HepG2 (cell line): ENCODE measurements around the gene SKIC2. TPM values are rescaled to one million over a fixed set of nuclear protein-coding genes. Genes with fewer than 3 reads are reported as not detected.
A peak's percentile ranks its signal among the peaks of the same experiment; 100 is the strongest.

ENCODE experiments used
- CBFB ChIP-seq: sonication (generic); formaldehyde crosslinking; IDR thresholded peaks from 2 replicates; pipeline ENCODE4 v1.4.0; 2020; ENCODE audit warnings: missing genetic modification reagents
- CENPBD1 ChIP-seq: sonication (generic); formaldehyde crosslinking; IDR thresholded peaks from 2 replicates; pipeline ENCODE4 v1.8.0; 2022; ENCODE audit warnings: missing genetic modification reagents, low read depth, mild to moderate bottlenecking, borderline replicate concordance
- EHMT2 ChIP-seq: fragments of 200-600 bp; sonication (generic); IDR thresholded peaks from 2 replicates; pipeline ENCODE4 v1.7.0; 2017; ENCODE audit warnings: antibody characterized with exemption, low read depth, low read length, borderline replicate concordance
- ESRRA ChIP-seq: sonication (generic); formaldehyde crosslinking; IDR thresholded peaks from 2 replicates; pipeline ENCODE4 v1.5.1; 2020; ENCODE audit warnings: mild to moderate bottlenecking, low read depth, missing genetic modification reagents
- FOXA1 ChIP-seq, 2 experiments: fragments of 450-650 bp in 1 of 2; sonication (generic) in 1 of 2; formaldehyde crosslinking in 1 of 2; IDR thresholded peaks; 2 replicates each; pipeline versions ENCODE4 v1.4.0 to v1.6.1; 2016 to 2020; ENCODE audit warnings: missing genetic modification reagents in 1 of 2
- GABPA ChIP-seq, 2 experiments: IDR thresholded peaks; 2 replicates each; pipeline ENCODE4 v1.6.1; 2011 to 2016; ENCODE audit warnings: low read depth in 2 of 2, low read length in 1 of 2, missing biosample characterization in 1 of 2, missing genetic modification characterization in 1 of 2
- HNF1B ChIP-seq: sonication (generic); formaldehyde crosslinking; IDR thresholded peaks from 2 replicates; pipeline ENCODE4 v1.5.1; 2020; ENCODE audit warnings: mild to moderate bottlenecking, moderate library complexity, missing genetic modification reagents
- HOXA3 ChIP-seq: sonication (generic); formaldehyde crosslinking; IDR thresholded peaks from 2 replicates; pipeline ENCODE4 v1.5.0; 2020; ENCODE audit warnings: missing genetic modification reagents
- KLF16 ChIP-seq, 2 experiments: sonication (generic) in 1 of 2; formaldehyde crosslinking in 1 of 2; IDR thresholded peaks; 2 replicates each; pipeline versions ENCODE4 v1.6.1 to v1.8.0; 2016 to 2023; ENCODE audit warnings: missing genetic modification reagents in 2 of 2, missing compliant biosample characterization in 1 of 2
- MTF1 ChIP-seq: sonication (generic); formaldehyde crosslinking; IDR thresholded peaks from 2 replicates; pipeline ENCODE4 v1.5.0; 2020; ENCODE audit warnings: missing genetic modification reagents
- PRDM15 ChIP-seq: sonication (generic); formaldehyde crosslinking; IDR thresholded peaks from 2 replicates; pipeline ENCODE4 v1.4.0; 2020; ENCODE audit warnings: missing genetic modification reagents
- SMAD9 ChIP-seq: sonication (generic); formaldehyde crosslinking; IDR thresholded peaks from 2 replicates; pipeline ENCODE4 v1.5.1; 2020; ENCODE audit warnings: mild to moderate bottlenecking, missing genetic modification reagents
- ZBTB33 ChIP-seq: sonication (generic); formaldehyde crosslinking; IDR thresholded peaks from 2 replicates; pipeline ENCODE4 v1.4.0; 2020; ENCODE audit warnings: missing genetic modification reagents
- ZEB1 ChIP-seq: IDR thresholded peaks from 2 replicates; pipeline ENCODE4 v1.6.1; 2012; ENCODE audit warnings: mild to moderate bottlenecking, low read depth, inconsistent platforms; ENCODE audit not compliant: insufficient replicate concordance
- ZNF3 ChIP-seq: IDR thresholded peaks from 2 replicates; pipeline ENCODE4 v1.7.0; 2017; ENCODE audit warnings: inconsistent platforms
- ZNF362 ChIP-seq: sonication (generic); formaldehyde crosslinking; IDR thresholded peaks from 2 replicates; pipeline ENCODE4 v1.4.0; 2020; ENCODE audit warnings: missing genetic modification reagents, mild to moderate bottlenecking, borderline replicate concordance
- ZNF589 ChIP-seq: sonication (generic); formaldehyde crosslinking; conservative IDR thresholded peaks from 2 replicates; pipeline ENCODE4 v1.8.0; 2022; ENCODE audit warnings: mild to moderate bottlenecking, moderate library complexity, missing genetic modification reagents
- ZNF639 ChIP-seq: conservative IDR thresholded peaks from 2 replicates; pipeline ENCODE4 v1.6.1; 2018; ENCODE audit warnings: missing genetic modification reagents
- polyA plus RNA-seq, 8 experiments: library from polyadenylated mRNA; depleted of rRNA in 3 of 8; stranded (reverse) in 7 of 8; unstranded in 1 of 8; fragments of >200 nt; fragmentation: Illumina TruSeq in 4 of 8; extraction: Trizol in 4 of 8; gene quantifications; 2 replicates each; pipeline versions ENCODE4 v1.2.1 to v1.2.3, GENCODE V29; 2011 to 2016; ENCODE audit warnings: low read depth in 4 of 8, missing spikeins in 1 of 8, mixed read lengths in 1 of 8; ENCODE audit not compliant: insufficient read depth in 1 of 8
- total RNA-seq, 5 experiments: library from RNA; depleted of rRNA; stranded (reverse); fragments of >200 nt; fragmentation: Illumina TruSeq; extraction: Trizol; gene quantifications; 2 replicates each; pipeline ENCODE4 v1.2.3, GENCODE V29; 2016; ENCODE audit warnings: low read depth in 1 of 5

The SKIC2 gene
- total and polyA plus RNA-seq, 2 of the 13 experiments (the other 11 are each of a cell fraction or from before 2014, with no cell fraction given): 67.1 to 68.4 TPM

- TF ChIP-seq HNF1B (peak; percentile 91), EHMT2 (no peak), MTF1 (CRISPR knock-in tag) (peak; percentile 47), ZBTB33 (peak; percentile 8; the same call in 1 of the 2 replicates), CBFB (peak; percentile 66), GABPA (IDR thresholded peaks at IDR 0.05; ENCODE audit: low read depth, low read length) (peak; percentile 78), GABPA (CRISPR knock-in tag; IDR thresholded peaks at IDR 0.05; ENCODE audit: low read depth) (peak; percentile 93), ESRRA (CRISPR knock-in tag) (peak; percentile 72), ZEB1 (no peak), ZNF362 (CRISPR knock-in tag) (no peak; the same call in 1 of the 2 replicates), ZNF3 (no peak), FOXA1 (IDR thresholded peaks at IDR 0.05) (no peak), FOXA1 (CRISPR knock-in tag; IDR thresholded peaks at IDR 0.05) (peak; percentile 68), KLF16 (CRISPR knock-in tag; IDR thresholded peaks at IDR 0.05) (peak; percentile 60 to 94; a peak in 2 of 4 replicates), SMAD9 (CRISPR knock-in tag) (no peak), ZNF589 (CRISPR knock-in tag) (peak; percentile 96), PRDM15 (no peak), HOXA3 (peak; percentile 100), ZNF639 (peak; percentile 96), CENPBD1 (0 out of 2 replicates have a peak, but pooled peaks have one; percentile 32)
Observed at GRCh38 chr6:31971993-31972708, 13.2 kb downstream of the SKIC2 start, which contains the start of gene DXO (continued).
